Adipocyte (in vitro differentiated cells): ENCODE data around the gene TEX54.
A peak's percentile ranks its signal among the peaks of the same experiment; 100 is the strongest.
"Not testable (repeated sequence)": the region's sequence is repeated elsewhere in the genome, so short reads cannot be mapped to it uniquely, and the experiment has no call there.

Source experiments
- DNase-seq: peaks from one replicate; pipeline ENCODE4 v3.0.0-alpha.2; 2015; ENCODE audit warnings: low read depth
- H3K27me3 ChIP-seq: replicated peaks from 2 replicates; pipeline ENCODE4 v1.7.0; 2013; ENCODE audit warnings: mild to moderate bottlenecking, low read length, moderate library complexity; ENCODE audit not compliant: control insufficient read depth, insufficient read depth
- H3K36me3 ChIP-seq: 2 replicates; pipeline ENCODE4 v1.7.0; 2013; ENCODE audit warnings: low read length, mild to moderate bottlenecking, moderate library complexity; ENCODE audit not compliant: control insufficient read depth, insufficient read depth, severe bottlenecking
- H3K4me1 ChIP-seq: 2 replicates; pipeline ENCODE4 v1.7.0; 2013; ENCODE audit warnings: mild to moderate bottlenecking, low read length, moderate library complexity; ENCODE audit not compliant: control insufficient read depth, insufficient read depth
- H3K4me3 ChIP-seq: 2 replicates; pipeline ENCODE4 v1.7.0; 2013; ENCODE audit warnings: mild to moderate bottlenecking, low read length, moderate library complexity
- H3K9ac ChIP-seq: 2 replicates; pipeline ENCODE4 v1.7.0; 2013; ENCODE audit warnings: mild to moderate bottlenecking, low read length, moderate library complexity
- H3K9me3 ChIP-seq: 2 replicates; pipeline ENCODE4 v1.7.0; 2013; ENCODE audit warnings: mild to moderate bottlenecking, low read length, moderate library complexity; ENCODE audit not compliant: control insufficient read depth

The TEX54 gene

DNA sequence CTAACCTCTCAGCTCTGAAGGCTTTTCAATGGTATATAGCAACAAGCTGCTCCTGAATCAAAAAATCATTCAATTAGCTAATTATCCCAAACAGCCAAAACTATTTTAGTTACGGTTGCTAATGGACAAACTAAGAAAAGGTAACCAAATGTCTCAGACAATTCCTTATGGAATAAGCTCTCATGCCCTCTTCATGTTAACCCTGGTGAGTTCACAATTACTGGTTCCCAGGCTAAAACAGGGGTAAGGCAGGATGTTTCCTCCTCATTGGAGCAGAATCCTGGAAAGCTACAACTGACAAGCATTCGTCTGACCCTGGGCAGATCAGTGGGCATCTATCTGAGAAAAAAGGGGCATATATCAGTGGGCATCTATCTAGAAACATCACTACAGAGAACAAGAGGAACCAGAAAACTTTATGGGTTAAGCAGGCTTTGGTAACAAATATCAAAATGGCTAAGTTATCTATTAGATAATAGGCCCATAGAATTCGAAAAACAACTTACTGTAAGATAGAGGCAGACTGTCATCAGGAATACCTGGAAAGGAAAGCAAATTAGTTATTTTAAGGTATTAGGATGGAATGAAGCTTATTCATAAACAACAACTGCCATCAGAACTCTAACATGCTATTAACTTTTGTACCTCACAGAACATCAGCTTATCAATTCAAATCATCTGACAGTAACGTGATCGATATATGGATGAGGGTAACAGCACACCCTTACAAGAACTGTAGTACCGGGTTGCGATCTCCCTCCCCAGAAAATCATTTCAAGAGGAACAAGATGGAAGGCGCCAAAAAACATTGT is 21.6 kb upstream of the TEX54 start:
- DNase-seq = no peak
- peaks cover 37% of the 10 kb centered on the region for H3K36me3 ChIP-seq
- H3K4me3 ChIP-seq = peak overlapping the region; percentile 95
- no peaks in the 10 kb centered on the region for H3K9me3 ChIP-seq
- no peaks in the 10 kb centered on the region for H3K27me3 ChIP-seq
- peaks cover 27% of the 10 kb centered on the region for H3K4me1 ChIP-seq
- peak overlapping the region; percentile 90 for H3K9ac ChIP-seq

DNA sequence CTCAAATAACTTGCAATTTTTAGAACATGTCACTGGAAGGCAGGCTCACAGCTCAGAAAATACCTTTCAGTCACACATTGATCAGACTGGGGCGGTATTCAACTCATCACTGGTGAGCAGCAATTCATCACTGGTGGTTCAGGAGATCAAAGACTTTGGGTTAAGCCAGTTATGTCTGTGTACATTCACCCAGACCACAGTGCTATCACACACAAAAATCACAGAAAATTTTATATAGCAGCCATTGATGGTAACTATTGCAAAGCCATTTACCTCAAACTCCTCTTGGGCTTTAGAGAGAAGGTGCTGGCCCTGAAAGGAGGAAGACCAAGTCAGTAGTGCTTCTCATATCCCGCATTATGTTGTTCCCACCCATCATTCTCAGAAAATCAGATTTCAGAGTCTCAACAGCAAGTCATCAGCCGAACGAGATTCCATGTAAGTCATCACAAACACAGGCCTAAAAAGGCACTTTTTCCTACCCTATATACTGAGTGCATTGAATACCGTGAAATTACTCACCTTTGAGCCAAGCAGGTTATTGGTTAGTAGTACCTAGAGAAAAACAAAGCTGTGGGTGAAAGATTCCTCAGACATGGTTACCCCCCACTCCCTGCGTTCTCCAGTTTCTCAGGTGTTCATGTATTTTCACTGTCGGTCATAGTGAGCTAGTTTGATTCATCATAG is 20.8 kb upstream of the TEX54 start:
- Histone ChIP-seq H3K4me3 (peak overlapping the region; percentile 95), H3K9ac (peak overlapping the region; percentile 90), H3K36me3 (peaks cover 37% of the 10 kb centered on the region), H3K9me3 (no peaks in the 10 kb centered on the region), H3K4me1 (peaks cover 27% of the 10 kb centered on the region), H3K27me3 (no peaks in the 10 kb centered on the region)
- DNase-seq = no peak

DNA sequence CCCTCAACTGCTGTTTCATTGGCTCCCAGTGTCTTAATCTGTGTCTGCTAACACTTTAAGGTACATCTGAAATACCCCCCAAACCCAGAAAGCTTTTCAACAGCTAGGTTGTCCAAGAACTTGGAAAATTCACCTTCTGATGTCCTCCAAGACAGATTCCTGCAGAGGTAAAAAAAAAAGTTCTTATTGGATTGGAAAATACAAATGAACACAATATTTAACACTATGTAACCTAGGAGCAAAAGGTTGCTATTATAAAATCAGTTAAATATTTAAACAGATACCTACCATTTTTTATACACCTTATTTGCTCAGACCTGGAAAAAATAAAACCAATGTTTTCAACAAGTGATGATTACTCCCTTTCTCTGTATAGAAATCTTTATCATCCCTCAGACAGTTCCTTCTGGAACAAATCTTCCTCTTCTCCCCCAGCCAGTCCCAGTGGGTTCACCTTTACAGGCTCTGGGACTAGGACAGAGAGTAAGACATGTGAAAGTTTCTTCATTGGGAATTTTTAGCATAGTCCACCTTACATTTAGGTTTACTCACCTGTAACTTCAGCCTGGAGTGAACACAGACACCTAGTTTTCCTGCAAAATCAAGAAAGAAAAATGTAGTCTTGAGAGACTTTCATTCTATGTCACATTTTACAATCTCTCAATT is 20.0 kb upstream of the TEX54 start:
- H3K27me3 ChIP-seq = no peaks in the 10 kb centered on the region
- H3K9me3 ChIP-seq = no peaks in the 10 kb centered on the region
- H3K4me3 ChIP-seq = peak overlapping the region; percentile 95

DNA sequence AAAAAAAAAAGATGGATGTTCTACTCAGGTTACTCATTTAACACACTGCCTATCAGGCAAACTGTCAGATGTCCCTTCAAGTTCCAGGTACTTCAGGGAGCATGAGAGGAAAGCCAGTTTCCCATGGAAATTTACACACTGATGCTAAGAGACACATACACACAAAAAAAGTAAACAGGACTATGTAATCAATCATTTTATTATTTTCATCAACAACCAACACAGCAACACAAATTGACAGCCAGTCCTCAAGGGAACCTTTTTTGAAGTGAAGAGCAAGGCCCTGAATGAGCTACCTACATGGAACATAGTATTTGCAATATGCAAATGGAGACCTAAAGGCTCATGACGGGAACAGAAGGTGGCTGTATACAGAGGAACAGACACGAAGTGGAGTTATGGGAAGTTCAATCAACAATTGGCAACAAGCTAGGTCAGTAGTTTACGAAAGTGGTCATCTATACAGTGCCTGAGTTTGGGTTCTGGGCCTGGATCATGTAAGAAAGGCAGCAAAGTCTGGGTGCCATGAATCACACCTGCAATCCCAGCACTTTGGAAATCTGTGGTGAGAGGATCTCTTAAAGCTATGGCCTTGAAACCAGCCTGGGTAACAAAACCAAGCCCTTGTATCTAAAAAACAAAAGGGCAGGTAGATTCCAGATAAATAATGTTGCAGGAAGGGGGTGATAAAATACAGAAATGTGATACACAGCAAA is 19.3 kb upstream of the TEX54 start:
- H3K9me3 ChIP-seq = no peaks in the 10 kb centered on the region
- H3K36me3 ChIP-seq = peaks cover 37% of the 10 kb centered on the region
- no peaks in the 10 kb centered on the region for H3K27me3 ChIP-seq
- peaks cover 27% of the 10 kb centered on the region for H3K4me1 ChIP-seq
- H3K9ac ChIP-seq = no peak overlapping the region
- DNase-seq = no peak
- no peak overlapping the region for H3K4me3 ChIP-seq

More for the DNA sequence above, 20.0 kb upstream of the TEX54 start:
- no peak for DNase-seq
- peak overlapping the region; percentile 90 for H3K9ac ChIP-seq
- H3K36me3 ChIP-seq = peaks cover 37% of the 10 kb centered on the region
- H3K4me1 ChIP-seq = peaks cover 27% of the 10 kb centered on the region

DNA sequence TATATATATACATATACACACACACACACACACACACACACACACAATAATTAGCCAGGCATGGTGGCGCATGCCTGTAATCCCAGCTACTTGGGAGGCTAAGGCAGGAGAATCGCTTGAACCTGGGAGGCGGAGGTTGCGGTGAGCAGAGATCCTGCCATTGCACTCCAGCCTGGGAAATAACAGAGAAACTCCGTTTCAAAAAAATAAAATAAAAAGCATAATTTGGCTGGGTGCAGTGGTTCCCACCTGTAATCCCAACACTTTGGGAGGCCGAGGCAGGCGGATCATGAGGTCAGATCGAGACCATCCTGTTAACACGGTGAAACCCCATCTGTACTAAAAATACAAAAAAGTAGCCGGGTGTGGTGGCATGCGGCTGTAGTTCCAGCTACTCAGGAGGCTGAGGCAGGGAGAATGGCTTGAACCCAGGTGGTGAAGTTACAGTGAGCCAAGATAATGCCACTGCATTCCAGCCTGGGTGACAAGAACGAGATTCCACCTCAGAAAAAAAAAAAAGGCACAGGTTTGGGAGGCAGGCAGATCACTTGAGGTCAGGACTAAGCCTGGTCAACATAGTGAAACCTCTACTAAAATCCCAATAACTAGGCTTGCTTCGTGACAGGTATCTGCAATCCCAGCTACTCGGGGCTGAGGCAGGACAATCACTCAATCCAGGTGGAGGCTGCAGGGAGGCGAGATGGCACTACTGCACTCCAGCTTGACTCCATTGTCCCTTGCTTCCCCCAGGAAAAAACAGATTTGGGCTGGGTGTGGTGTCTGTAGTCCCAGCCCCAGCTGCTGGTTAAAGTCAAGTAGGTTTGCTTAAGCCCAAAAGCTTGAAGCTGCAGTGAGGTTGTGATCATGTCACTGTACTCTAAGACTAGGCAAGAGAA is 18.5 kb upstream of the TEX54 start:
- H3K27me3 ChIP-seq = no peaks in the 10 kb centered on the region
- peaks cover 37% of the 10 kb centered on the region for H3K36me3 ChIP-seq
- DNase-seq = no peak
- H3K9ac ChIP-seq = no peak overlapping the region
- H3K4me3 ChIP-seq = no peak overlapping the region
- H3K9me3 ChIP-seq = no peaks in the 10 kb centered on the region
- H3K4me1 ChIP-seq = peaks cover 22% of the 10 kb centered on the region

DNA sequence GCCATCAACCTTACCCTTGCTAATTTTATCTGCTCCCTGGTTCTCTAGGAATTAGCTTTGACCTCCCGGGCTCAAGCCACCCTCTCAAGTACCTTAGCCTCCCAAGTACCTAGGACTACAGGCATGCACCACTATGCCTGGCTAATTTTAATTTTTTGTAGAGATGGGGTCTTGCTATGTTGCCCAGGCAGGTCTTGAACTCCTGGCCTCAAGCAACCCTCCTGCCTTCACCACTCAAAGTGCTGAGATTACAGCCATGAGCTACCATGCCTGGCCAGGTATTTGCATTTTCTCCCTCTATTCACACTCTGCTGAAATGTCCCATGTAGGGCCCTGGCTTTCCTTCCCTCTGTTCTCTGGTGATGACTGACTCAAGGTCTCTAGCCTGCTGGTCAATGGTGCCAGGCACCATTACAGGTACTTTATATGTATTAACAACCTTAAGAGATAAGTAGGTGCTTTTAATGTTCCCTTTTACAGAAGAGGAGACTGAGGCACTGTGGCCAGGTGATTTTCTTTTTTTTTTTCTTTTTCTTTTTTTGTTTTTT is 15.2 kb upstream of the TEX54 start:
- H3K9ac ChIP-seq = no peak overlapping the region
- no peaks in the 10 kb centered on the region for H3K27me3 ChIP-seq
- no peaks in the 10 kb centered on the region for H3K9me3 ChIP-seq
- no peak overlapping the region for H3K4me3 ChIP-seq
- peaks cover 15% of the 10 kb centered on the region for H3K36me3 ChIP-seq
- no peak for DNase-seq
- peaks cover 2% of the 10 kb centered on the region for H3K4me1 ChIP-seq

DNA sequence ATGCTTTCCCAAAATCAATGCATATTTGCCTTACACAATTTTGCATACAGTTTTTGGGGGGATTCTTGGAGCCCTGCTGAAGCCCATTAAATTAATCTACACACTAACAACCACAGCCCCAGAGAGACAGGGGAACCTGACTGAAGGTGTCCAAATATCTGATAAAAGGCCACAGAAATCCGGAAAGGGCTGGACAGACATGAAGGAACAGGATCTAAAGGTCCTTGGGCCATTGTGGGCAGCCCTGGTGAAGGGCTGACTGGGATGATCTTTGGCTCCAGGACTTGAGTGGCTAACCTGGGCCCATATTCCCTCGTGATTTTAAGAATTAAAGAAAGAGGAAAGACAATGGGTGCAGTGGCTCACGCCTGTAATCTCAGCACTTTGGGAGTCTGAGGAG is 13.5 kb upstream of the TEX54 start:
- no peaks in the 10 kb centered on the region for H3K36me3 ChIP-seq
- H3K9ac ChIP-seq = no peak overlapping the region
- H3K9me3 ChIP-seq = no peaks in the 10 kb centered on the region
- H3K27me3 ChIP-seq = no peaks in the 10 kb centered on the region
- H3K4me3 ChIP-seq = no peak overlapping the region
- peaks cover 8% of the 10 kb centered on the region for H3K4me1 ChIP-seq
- DNase-seq = no peak

DNA sequence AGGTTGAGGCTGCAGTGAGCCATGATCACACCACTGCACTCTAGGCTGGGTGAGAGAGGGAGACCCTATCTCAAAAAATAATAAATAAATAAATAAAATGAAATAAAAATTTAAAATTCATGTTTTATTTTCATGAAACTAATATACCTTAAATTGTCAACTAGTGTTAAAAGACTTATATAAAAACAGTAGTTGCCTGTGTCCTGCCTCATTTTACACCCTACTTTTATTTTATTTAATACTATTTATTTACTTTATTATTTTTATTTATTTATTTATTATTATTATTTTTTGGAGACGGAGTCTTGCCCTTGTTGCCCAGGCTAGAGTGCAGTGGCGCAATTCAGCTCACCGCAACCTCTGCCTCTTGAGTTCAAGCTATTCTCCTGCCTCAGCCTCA is 11.5 kb upstream of the TEX54 start:
- no peak overlapping the region for H3K9ac ChIP-seq
- no peaks in the 10 kb centered on the region for H3K27me3 ChIP-seq
- no peak for DNase-seq
- peaks cover 10% of the 10 kb centered on the region for H3K4me1 ChIP-seq
- no peaks in the 10 kb centered on the region for H3K36me3 ChIP-seq
- no peak overlapping the region for H3K4me3 ChIP-seq
- H3K9me3 ChIP-seq = no peaks in the 10 kb centered on the region

DNA sequence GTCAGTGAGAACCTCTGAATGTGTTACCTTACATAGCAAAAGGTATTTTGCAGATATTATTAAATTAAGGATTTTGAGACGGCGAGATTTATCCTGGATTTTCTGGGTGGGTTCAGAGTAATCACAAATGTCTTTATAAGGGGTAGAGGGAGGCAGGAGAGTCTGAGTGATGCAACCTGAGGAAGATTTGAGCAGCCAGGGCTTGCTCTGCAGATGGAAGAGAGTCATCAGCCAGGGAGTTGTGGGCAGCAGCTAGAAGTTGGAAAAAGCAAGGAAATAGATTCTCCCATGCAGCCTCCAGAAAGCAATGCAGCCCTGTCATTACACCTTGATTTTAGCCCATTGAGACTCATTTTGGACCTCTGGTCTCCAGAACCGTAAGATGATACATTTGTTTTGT is 10.8 kb upstream of the TEX54 start:
- H3K4me1 ChIP-seq = peaks cover 10% of the 10 kb centered on the region
- H3K36me3 ChIP-seq = no peaks in the 10 kb centered on the region
- H3K27me3 ChIP-seq = no peaks in the 10 kb centered on the region
- H3K4me3 ChIP-seq = no peak overlapping the region
- H3K9ac ChIP-seq = no peak overlapping the region
- H3K9me3 ChIP-seq = no peaks in the 10 kb centered on the region
- DNase-seq = no peak

DNA sequence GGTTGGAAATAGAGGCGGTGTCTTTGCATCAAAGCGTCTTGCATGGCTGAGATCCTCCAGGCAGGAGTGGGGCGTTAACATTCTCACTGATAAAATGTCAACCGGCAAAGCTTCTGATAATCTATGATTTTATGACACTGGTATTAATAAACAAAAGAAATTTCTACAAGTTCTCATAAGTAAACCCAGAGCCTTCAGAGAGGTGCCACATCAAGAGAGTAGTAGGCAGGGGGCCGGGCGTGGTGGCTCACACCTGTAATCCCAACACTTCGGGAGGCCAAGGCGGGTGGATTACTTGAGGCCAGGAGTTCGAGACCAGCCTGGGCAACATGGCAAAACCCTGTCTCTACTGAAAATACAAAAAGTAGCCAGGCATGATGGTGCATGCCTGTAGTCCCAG is 10.2 kb upstream of the TEX54 start:
- Histone ChIP-seq H3K4me1 (peaks cover 10% of the 10 kb centered on the region), H3K9ac (peak overlapping the region; percentile 95)
- not testable (repeated sequence) for H3K9me3 ChIP-seq, H3K4me3 ChIP-seq, DNase-seq, H3K36me3 ChIP-seq, H3K27me3 ChIP-seq
